Measurements from ENCODE around the gene CCL4L2. TPM values are rescaled to one million over a fixed set of nuclear protein-coding genes. Genes with fewer than 3 reads are reported as not detected.
"Not testable (repeated sequence)": the region's sequence is repeated elsewhere in the genome, so short reads cannot be mapped to it uniquely, and the experiment has no call there.

Gene CCL4L2
- total RNA-seq, 4 donors from 2014 or later, result 1.1 TPM; not detected in 3

- no peak for DNase-seq (ENCODE audit: low spot score in 2 of 2)
- WGBS, 2 donors, result 71 to 73% methylated on average over 7 of the region's 7 CpGs
- H3K4me3 ChIP-seq (ENCODE audit: low read depth, poor library complexity, severe bottlenecking), result no peak overlapping the region
- TF ChIP-seq CTCF (IDR thresholded peaks at IDR 0.05) (no peak), POLR2A (IDR thresholded peaks at IDR 0.05) (no peak)
- intact Hi-C loops (cut with DNase I; ENCODE audit: low total_unique reads), result no loop called here
Observed at GRCh38 chr17:36198831-36199465, 11.9 kb upstream of the CCL4L2 start.

DNA sequence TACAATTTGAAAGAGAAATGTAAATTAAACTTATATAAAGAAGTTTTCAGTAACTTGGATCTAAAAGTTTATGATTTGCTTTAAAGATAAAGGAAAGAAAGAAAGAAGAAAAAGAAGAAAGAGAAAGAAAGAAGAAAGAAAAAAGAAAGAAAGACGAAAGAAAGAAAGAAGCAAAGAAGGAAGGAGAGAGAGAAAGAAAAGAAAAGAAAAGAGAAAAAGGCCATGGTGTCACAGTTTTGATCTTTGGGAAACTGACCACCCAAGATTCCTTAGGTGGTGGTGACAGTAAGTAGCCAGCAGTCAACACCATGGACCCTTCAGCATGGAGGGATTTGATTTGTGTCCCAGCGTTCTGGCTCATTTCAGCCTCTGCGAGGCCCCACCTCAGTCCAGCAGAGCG lies 9.8 kb upstream of the CCL4L2 start:
- DNase-seq (ENCODE audit: low spot score in 2 of 2); intact Hi-C loops (cut with DNase I; ENCODE audit: low total_unique reads); H3K4me3 ChIP-seq (ENCODE audit: low read depth, poor library complexity, severe bottlenecking): not testable (repeated sequence)
- WGBS, 2 donors, result 86 to 94% methylated on average over 4 of the region's 4 CpGs

DNA sequence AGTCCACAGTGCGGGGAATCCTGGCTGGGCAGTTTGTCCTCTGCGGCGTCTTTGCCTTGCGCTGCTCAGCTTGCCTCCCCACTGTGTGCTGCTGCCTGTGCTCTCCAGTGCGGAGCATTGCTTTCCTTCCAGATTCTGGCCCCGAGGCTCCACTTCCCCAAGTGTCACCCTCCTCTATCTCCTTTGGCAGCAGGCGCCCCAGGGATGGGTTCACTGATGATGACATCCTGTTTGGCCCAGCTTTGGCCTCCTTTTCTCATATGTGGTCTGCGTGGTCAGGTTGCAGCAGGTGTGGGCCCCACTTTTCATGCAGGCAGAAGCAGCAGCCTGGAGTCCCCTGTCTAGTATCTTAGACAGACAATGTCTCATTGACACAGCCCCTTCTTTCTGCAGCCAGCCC lies 9.4 kb upstream of the CCL4L2 start:
- DNase-seq (ENCODE audit: low spot score in 2 of 2); intact Hi-C loops (cut with DNase I; ENCODE audit: low total_unique reads); H3K4me3 ChIP-seq (ENCODE audit: low read depth, poor library complexity, severe bottlenecking): not testable (repeated sequence)
- 85 to 89% methylated on average over 8 of the region's 8 CpGs for WGBS, 2 donors

- intact Hi-C loops (cut with DNase I; ENCODE audit: low total_unique reads), result no loop called here
- no peak overlapping the region for H3K4me3 ChIP-seq (ENCODE audit: low read depth, poor library complexity, severe bottlenecking)
- DNase-seq (ENCODE audit: low spot score in 2 of 2), result no peak
- TF ChIP-seq CTCF (IDR thresholded peaks at IDR 0.05) (no peak), POLR2A (IDR thresholded peaks at IDR 0.05) (no peak)
- WGBS, 2 donors, result 86 to 88% methylated on average over 3 of the region's 3 CpGs
Observed at GRCh38 chr17:36203335-36203734, 7.5 kb upstream of the CCL4L2 start.

DNA sequence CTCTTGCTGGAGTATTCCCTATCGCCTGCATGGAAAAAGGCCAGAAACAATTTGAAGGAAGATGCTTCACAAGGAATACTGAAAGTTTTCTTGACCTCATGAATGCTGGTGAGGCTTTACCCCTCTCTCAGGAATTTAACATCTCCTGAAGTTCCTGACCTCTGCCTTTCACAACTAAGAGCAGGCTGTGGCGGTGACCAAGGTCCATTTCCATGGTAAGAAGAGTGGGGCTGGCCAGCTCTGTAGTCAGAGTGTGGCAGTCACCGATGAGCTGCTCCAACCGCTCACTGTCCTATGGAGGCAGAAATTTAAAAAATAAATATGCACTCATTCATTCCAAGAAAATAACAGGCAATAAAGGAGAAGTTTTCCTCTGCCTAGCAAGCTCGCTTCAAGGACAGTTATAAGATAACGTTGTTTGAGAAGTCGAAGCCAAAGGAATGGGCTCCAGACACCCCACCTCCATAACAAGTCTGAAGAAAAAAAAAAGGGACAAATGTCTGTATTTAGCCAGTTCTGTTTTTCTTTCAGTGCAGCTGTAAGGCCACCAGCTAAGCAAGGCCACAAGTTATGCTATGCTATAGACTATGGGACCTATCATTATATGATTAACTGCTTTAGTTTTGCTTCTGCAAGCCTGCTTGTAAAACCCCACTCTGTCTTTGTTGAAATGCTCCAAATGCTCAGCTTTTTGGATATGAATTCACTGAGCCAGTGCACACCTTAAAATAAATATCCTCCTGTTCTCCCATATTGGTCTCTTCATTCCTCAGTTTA lies 6.0 kb upstream of the CCL4L2 start:
- WGBS, 2 donors, result 92% methylated on average over 7 of the region's 7 CpGs
- no peak overlapping the region for H3K4me3 ChIP-seq (ENCODE audit: low read depth, poor library complexity, severe bottlenecking)
- intact Hi-C loops (cut with DNase I; ENCODE audit: low total_unique reads), result no loop called here
- no peak for TF ChIP-seq POLR2A (IDR thresholded peaks at IDR 0.05)
- no peak for TF ChIP-seq CTCF (IDR thresholded peaks at IDR 0.05)
- DNase-seq (ENCODE audit: low spot score in 2 of 2), result no peak

- no peak for DNase-seq (ENCODE audit: low spot score in 2 of 2)
- intact Hi-C loops (cut with DNase I; ENCODE audit: low total_unique reads), result no loop called here
Observed at GRCh38 chr17:36205637-36206485, 5.0 kb upstream of the CCL4L2 start.

DNA sequence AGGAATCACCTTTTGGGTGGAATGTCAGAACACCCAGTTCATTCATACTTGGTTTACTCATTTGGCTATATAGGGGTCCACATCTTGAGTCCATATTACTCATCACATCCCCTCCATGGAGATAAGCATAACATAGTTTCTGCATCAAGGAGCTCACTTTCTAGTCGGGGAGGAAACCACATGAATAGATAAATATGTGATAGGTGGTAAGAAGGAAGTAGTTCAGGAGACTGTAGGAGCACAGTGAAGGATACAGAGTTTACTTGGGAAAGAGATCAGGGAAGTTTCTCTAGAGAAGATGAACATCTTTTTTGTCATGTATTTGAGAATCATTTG lies 4.4 kb upstream of the CCL4L2 start:
- DNase-seq (ENCODE audit: low spot score in 2 of 2); H3K4me3 ChIP-seq (ENCODE audit: low read depth, poor library complexity, severe bottlenecking); intact Hi-C loops (cut with DNase I; ENCODE audit: low total_unique reads): not testable (repeated sequence)
- WGBS, 2 donors, result 57 to 58% methylated on average over 1 of the region's 1 CpG

More at GRCh38 chr17:36205637-36206485, 5.0 kb upstream of the CCL4L2 start:
- WGBS, 2 donors, result 73 to 79% methylated on average over 4 of the region's 4 CpGs
- no peak overlapping the region for H3K4me3 ChIP-seq (ENCODE audit: low read depth, poor library complexity, severe bottlenecking)
- TF ChIP-seq POLR2A (IDR thresholded peaks at IDR 0.05), result no peak
- no peak for TF ChIP-seq CTCF (IDR thresholded peaks at IDR 0.05)

DNA sequence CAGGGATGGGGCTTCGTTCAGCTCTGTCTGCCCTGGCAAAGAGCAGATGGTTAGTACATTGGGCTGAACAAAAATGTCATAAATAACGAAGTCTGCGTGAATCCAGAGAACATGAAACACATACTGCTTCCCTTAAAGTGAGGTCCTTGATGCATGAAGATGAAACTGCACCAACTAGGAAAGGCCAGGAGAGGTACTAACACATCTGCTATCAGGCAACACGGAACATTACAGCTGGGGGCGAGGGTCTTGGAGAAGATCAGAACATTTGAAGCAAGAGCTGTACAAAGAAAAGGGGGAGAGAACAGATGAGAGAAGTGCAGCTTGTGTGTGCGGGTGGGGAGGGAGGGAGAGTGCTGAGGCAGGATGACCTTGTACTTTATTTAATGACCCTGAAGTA lies 3.5 kb upstream of the CCL4L2 start:
- DNase-seq (ENCODE audit: low spot score in 2 of 2); H3K4me3 ChIP-seq (ENCODE audit: low read depth, poor library complexity, severe bottlenecking); intact Hi-C loops (cut with DNase I; ENCODE audit: low total_unique reads): not testable (repeated sequence)
- WGBS, 2 donors, result 77% methylated on average over 6 of the region's 6 CpGs
